ENCODE results near the gene SACM1L.

SACM1L gene

DNA sequence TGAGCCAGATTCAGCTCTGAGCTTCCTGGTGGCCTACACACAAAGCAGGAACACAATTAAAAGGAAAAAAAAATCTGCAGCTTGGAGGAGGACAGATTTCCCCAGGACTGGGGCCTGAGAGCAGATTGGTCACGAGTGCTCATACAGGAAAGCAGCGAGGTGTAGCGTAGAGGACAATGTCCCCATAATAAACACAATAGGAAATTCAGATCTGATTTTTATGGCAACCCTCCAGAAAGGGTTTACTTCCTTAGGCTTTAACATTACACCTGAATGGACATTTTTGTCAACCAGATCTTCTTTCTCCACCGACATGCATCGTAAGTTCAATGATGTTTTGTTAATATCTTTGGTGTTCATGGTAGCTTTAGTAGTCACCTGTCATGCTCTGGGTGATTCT, 83.9 kb downstream of the SACM1L start:
- no peak for DNase-seq

DNA sequence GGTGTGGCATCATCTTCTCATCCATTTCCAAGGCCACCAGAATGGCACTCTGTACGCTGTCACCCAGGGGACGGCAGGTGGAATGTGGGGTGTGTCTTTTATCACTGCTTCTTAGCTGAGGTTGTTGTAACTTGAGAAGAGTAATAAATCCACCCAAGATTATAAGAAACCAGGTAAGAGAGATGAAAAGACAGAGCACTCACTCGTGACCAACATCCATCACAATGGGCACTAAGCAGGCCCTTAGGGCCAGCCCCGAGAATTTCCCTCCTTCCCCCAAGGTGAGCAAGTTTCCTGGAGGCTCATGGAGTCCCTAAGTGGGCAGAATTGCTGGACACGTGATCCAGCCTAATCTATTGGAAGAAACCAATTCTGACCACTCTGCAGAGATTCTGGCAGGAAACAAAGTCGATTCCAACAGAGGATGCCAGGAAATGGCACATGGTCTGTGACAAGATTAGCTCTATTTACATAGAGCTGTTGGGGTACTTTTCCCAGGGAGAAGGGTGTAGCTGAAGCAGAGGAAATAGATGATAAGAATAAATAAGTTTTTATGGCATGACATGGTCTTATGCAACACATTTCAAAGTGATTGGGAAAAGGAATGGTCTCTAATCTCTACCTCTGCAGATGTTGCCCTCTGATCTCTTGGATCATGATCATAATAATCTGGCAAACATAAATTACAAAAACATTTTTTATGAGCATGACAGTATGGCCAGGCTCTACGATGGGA, 84.7 kb downstream of the SACM1L start:
- DNase-seq: no peak

DNA sequence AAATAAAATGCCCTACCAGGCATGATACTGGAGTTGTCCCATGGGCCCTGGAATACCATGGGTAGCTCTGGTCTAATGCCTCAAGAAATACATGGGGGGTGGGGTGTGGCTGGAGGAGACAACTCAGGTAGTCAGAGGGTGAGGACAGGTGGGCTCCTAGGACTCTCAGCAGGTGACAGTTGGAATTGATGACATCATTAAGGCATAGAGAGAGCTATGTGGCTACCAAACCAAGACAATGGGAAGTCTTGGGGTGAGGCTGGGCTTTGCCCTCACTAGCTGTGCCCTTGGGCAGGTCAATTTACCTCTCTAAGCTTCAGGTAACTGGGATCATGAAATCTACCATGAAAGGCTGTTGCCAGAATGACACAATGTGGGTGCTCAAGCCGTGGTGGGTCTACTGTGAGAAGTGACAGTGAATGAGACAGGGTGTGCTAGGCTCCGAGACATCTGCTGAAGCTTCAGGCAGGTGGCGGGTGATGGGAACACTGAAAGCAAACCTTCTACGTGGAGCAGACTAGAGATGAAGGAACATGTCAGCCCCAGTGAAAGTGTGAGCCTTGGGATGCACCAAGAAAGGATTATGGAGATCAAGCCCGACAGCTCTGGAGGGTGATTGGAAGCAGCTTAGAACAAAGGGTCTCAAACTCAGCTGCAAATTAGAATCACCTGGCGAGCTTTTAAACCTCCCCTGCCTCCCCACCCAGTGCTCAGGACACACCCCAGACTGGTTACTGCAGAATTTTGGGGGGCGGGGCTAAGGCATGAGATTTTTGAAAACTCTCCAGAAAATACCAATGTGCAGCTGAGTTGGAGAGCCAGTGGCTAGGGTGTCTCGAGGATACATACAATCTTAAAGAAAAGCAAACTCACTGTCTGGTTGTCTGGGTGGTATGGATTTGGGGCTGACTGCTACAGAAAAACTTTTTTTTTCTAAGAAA, 85.7 kb downstream of the SACM1L start:
- no peak for DNase-seq

DNA sequence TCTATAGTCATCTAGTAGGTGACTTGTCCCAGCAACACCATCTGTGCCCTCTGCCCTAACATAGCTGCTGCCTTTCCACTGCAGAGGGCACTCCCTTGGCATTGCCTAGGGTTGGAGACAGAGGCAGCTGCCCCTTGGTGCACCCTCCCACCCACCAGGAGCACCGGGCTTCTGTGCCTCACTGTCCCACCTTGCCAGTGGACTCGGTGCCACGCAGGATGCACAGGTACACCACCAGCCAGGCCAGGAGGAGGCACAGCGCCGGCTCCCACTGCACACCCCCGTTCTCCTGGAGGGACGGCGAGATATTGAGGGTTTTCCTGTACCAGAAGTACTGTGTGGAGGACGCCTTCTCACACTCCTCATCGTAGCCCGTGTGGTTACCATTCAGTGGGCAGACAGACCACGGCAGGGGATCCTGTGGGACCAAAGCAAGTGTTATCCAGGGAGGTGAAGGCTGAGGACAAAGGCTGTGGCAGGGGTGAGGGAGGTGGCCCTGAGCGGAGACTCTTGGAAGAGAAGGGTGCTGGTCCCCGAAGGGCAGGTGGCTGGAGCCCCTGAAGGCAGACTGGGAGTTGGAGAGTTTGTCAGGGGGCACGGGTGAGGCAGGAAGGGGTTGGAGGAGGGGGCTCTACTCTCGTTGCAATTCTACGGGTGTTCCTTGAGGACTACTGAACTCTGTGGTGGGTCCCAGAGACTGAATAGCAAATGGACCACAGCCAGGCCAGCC, 86.5 kb downstream of the SACM1L start:
- DNase-seq: no peak

DNA sequence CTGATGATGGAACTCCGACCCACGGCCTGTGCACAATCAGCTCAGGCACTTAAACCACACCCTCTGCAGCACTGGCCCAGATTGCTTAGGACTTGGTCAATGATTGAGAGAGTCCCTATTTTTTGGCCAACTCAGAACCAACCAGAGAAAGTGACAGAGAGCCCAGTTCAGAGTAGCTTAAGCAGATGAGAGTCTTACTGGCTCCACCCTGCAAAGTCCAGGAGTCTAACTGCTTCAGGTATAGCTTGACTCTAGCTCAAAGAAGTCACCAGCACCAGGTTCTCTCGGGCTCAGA, 87.1 kb downstream of the SACM1L start:
- DNase-seq: no peak

DNA sequence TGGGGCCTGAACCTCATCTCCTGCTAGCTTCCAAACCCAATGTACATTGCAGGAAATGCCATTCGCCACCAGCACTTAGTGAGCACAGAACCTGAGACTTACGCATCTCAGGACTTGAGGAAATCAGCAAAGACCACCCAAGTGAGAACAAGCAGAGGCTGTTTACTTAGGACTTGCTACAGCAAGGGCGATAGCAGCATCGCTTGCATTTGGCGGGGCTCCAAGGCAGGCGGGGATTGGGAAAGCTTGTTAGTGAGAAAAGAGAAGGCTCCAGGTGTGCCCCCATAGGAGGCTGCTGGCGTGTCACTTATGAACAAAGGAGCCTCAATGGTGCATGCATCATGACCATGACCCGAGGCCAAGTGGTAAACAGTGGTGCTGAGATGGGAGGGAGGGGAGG, 87.4 kb downstream of the SACM1L start:
- no peak for DNase-seq

- no peak for DNase-seq
Measured at GRCh38 chr3:45777111-45777745, 88.0 kb downstream of the SACM1L start.

DNA sequence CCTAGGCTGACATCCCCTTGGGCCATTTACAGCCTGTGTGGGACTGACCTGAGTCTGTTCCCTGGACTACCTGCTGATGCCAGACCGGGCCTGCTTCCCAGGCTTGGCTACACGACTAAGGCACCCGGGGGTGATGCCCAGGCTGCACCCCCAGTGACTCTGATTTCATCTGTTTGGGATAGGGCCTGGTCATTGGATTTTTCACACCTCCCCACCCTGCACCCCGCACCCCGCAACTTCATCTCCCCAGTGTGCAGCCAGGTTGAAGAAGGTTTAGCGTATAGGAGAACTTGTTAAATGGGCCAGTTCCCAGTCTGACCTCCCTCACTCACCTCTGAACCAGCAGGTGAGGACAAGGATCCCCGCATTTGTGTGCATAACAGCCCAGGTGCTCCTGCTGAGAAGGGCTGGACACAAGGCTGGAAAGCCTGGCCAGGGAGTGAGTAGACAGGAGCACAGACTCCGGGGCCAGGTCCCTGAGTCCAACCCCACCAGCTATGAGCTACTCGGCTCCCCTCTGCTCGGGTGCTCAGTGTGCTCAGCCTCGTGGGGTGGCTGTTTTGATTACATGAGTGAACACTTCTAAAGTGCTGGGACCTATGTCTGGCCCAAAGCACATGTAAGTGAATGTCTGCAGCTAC, 88.7 kb downstream of the SACM1L start:
- DNase-seq: no peak

DNA sequence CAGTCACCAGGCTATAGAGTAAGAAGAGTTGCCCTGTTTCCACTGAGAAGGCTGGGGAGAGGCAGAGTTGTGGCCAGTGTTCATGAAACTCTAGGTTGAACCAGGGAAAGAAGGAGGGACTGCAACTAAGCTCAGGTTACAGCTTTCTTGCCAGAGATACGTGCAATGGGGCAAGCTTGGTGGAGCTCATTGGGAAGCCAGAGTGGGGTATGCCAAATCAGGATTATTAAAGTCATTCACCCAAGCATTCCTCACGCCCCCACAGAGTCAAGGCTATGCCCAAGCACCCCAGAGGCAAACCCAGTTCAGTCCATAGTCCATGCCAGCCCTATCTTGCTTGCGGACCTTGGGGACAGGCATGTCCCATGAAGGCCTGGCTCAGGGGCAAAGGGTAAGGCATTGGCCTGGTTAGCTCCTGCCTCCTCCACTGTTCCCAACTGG, 89.6 kb downstream of the SACM1L start:
- no peak for DNase-seq

DNA sequence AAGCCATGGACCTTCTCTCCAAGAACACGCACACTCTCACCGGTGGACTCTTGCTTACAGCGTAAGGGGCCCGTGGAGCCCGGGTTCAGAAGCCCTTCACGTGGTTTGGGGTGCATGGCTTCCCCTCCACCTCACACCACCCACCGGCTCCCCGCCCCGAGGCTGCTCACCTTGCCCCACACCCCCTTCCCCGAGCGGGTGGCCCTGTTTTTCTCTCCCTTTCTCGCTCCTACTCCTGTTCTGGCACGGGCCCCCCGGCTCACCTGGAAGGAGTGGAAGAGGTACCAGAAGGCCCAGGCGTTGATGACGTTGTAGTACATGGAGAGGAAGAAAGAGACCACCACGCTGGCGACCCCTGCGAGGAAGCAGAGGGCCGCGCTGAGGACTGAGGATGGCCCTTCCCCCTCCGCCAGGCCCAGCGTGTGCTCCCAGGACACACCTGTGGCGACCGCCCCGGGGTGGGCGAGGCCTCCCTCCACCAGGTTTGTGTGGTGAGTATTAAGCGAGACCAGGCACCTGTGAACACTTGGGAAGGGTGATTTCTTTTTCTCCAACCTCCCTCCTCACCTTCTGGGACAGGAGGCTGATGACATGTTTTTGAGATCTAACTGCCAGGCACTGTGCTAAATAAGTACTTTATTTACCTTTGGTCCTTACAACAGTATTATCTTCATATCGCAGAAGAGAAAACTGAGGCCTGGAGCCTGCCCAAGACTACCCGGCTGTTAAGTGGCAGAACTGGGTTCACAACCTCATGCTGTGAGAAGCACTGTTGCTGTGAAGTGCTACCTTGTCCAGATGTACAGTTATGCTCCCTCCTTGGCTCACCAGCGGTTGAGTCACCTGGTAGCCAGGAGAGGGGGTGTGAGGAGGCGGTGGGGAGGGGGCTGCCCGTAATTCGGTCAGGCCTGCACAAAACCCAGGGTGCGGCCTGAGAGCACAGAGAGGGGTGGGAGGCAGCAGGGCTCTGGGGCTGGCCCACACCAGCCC, 90.8 kb downstream of the SACM1L start:
- DNase-seq: no peak

- no peak for DNase-seq
Measured at GRCh38 chr3:45781271-45781670, 92.1 kb downstream of the SACM1L start.

- DNase-seq: no peak
Measured at GRCh38 chr3:45781841-45782240, 92.6 kb downstream of the SACM1L start.

- DNase-seq: no peak
Measured at GRCh38 chr3:45782381-45782780, 93.2 kb downstream of the SACM1L start.

GRCh38 chr3:45783667-45784066, 94.5 kb downstream of the SACM1L start:
- DNase-seq: no peak

- no peak for DNase-seq
Measured at GRCh38 chr3:45785605-45786150, 96.5 kb downstream of the SACM1L start.

DNA sequence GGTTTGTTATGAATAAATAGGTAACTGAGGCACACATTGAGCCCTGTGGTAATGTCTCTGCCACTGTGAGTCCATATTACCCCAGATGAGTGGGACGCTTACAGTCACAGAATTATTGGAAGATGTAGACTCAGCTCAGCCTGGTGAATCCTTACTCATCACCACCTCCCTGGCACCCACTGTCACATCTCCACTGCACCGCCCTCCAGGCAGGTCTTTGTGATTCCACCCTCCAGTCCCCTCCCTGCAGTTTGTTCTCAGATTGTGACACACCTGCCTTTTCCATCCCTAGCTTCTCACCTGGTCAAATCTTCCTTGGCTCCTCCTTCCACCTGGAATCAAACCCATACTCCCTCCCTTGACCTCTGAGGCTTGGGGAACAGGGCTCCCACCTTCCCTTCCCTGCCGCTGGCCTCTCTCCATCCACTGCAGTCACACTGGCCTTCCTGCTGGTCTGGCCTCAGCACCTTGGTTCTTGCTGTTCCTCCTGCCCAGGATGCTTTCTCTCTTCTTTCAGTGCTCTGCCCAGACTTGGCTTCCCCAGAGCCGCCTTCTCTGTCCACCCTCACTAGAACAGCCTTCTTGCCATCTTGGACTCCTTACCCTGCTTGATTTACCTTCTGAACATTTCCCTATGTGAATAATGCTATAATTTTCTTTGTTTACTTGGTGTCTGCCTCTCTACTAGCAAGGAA, 97.8 kb downstream of the SACM1L start:
- no peak for DNase-seq

DNA sequence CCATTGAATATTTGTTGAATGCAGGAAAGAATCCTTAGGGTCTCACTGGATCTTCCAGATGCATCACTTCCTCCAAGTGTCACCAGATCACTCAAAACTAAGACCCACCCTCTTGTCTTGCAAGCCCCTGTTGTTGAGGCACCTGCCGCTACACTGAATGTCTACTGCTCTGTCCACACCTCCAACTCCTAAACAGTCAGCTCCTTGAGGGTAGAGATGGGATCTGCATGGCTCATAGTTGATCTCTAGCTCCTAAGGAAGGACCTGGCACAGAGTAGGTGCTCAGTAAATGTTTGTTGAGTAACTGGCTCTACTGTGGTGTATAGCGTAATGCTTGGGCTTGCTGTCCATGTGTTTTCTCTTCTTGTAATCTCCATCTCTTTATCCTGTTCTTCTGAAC, 98.4 kb downstream of the SACM1L start:
- DNase-seq: no peak

DNA sequence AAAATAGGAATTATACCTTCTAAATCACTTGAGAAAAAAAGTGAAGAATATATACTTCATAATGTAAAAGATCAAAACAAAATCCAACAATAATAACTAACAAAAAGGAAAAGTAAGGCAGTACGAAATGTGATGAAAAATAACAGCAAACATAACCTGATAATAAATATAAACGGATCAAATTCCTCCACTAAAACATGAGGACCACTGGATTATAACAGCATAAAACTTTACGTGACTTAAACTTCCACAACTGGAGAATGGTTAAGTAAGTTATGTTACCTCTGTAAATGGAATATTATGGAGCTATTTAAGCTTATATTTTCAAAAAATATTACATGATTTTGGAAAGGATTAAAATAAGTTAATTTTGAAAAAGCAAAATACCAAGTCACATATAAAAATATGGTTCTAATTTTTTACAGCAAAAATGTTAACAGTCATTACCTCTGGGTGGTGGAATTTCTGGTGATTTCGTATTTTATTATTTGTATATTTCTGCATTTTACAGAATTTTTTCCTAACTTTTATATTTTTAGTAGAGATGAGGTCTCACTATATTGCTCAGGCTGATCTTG, 100.1 kb downstream of the SACM1L start:
- DNase-seq: no peak

GRCh38 chr3:45790596-45790995, 101.4 kb downstream of the SACM1L start:
- DNase-seq: no peak

- DNase-seq: no peak
Measured at GRCh38 chr3:45792036-45792435, 102.8 kb downstream of the SACM1L start.

All from activated effector memory CD4-positive, alpha-beta T cell treated with Interleukin-2 at 50 U/mL for 16 hours (primary cell).